Stimulated activated CD4-positive, alpha-beta T cell treated with anti-CD3 and anti-CD28 coated beads, Interleukin-1b, Interleukin-23, amount 100 ng/mL, for 48 hours (primary cell): ENCODE results near the gene ZNF837.
"Not testable (repeated sequence)": the region's sequence is repeated elsewhere in the genome, so short reads cannot be mapped to it uniquely, and the experiment has no call there.

Experiments used
- DNase-seq: peaks from one replicate; pipeline ENCODE4 v3.0.0-alpha.2; 2020

Gene ZNF837

GRCh38 chr19:58350001-58350861, 30.6 kb downstream of the ZNF837 start:
- no peak for DNase-seq

GRCh38 chr19:58349590-58349989, 31.2 kb downstream of the ZNF837 start:
- DNase-seq: no peak

GRCh38 chr19:58348080-58348479, 32.8 kb downstream of the ZNF837 start:
- not testable (repeated sequence) for DNase-seq

GRCh38 chr19:58346961-58347929, 33.6 kb downstream of the ZNF837 start:
- peak; percentile 68 for DNase-seq

- DNase-seq: no peak
Measured at GRCh38 chr19:58345558-58345957, 35.3 kb downstream of the ZNF837 start.

GRCh38 chr19:58338825-58339558, 41.8 kb downstream of the ZNF837 start:
- no peak for DNase-seq

- DNase-seq: no peak
Measured at GRCh38 chr19:58338336-58338735, 42.5 kb downstream of the ZNF837 start.

GRCh38 chr19:58336820-58337219, 44.0 kb downstream of the ZNF837 start:
- DNase-seq: no peak

GRCh38 chr19:58336216-58336615, 44.6 kb downstream of the ZNF837 start:
- DNase-seq: no peak

- no peak for DNase-seq
Measured at GRCh38 chr19:58335630-58336029, 45.2 kb downstream of the ZNF837 start.

GRCh38 chr19:58334691-58335249, 46.1 kb downstream of the ZNF837 start:
- no peak for DNase-seq

- DNase-seq: no peak
Measured at GRCh38 chr19:58332697-58333096, 48.1 kb downstream of the ZNF837 start.

- DNase-seq: no peak
Measured at GRCh38 chr19:58330458-58330857, 50.4 kb downstream of the ZNF837 start.

GRCh38 chr19:58328999-58329398, 51.8 kb downstream of the ZNF837 start:
- no peak for DNase-seq

- DNase-seq: peak; percentile 91
Measured at GRCh38 chr19:58326914-58327726, 53.7 kb downstream of the ZNF837 start, which contains the start of gene ZSCAN22. Gene ZSCAN22 (plus strand): TSS chr19:58326994. CDS start chr19:58334803, 7,809 bp downstream.

GRCh38 chr19:58326501-58326913, 54.3 kb downstream of the ZNF837 start:
- DNase-seq: no peak

GRCh38 chr19:58325311-58326022, 55.4 kb downstream of the ZNF837 start:
- DNase-seq: peak; percentile 19

GRCh38 chr19:58319241-58319640, 61.6 kb downstream of the ZNF837 start:
- DNase-seq: no peak

- no peak for DNase-seq
Measured at GRCh38 chr19:58318297-58318696, 62.5 kb downstream of the ZNF837 start.
